Hepatocyte (in vitro differentiated cells): ENCODE data around the gene RNASE7. TPM values are rescaled to one million over a fixed set of nuclear protein-coding genes. Genes with fewer than 3 reads are reported as not detected.

Experiments
- DNase-seq: peaks from one replicate; pipeline ENCODE4 v3.0.0-alpha.2; 2016; ENCODE audit warnings: low spot score
- H2AFZ ChIP-seq: fragments of 200-600 bp; sonication (generic); 2 replicates; pipeline ENCODE4 v1.6.0; 2016; ENCODE audit warnings: antibody characterized with exemption, mild to moderate bottlenecking
- H3K27ac ChIP-seq: fragments of 200-600 bp; sonication (generic); 2 replicates; pipeline ENCODE4 v1.5.1; 2016; ENCODE audit warnings: mild to moderate bottlenecking
- H3K27me3 ChIP-seq: fragments of 200-600 bp; sonication (generic); 2 replicates; pipeline ENCODE4 v1.6.1; 2016
- H3K36me3 ChIP-seq: fragments of 200-600 bp; sonication (generic); replicated peaks from 2 replicates; pipeline ENCODE4 v1.5.1; 2016; ENCODE audit warnings: low read depth; ENCODE audit not compliant: insufficient read depth
- H3K4me1 ChIP-seq: fragments of 200-600 bp; sonication (generic); 2 replicates; pipeline ENCODE4 v1.5.1; 2016; ENCODE audit warnings: mild to moderate bottlenecking, moderate library complexity; ENCODE audit not compliant: insufficient read depth
- H3K4me2 ChIP-seq: fragments of 200-600 bp; sonication (generic); 2 replicates; pipeline ENCODE4 v1.6.0; 2016
- H3K4me3 ChIP-seq: fragments of 200-600 bp; sonication (generic); 2 replicates; pipeline ENCODE4 v1.5.1; 2016; ENCODE audit warnings: mild to moderate bottlenecking
- H3K79me2 ChIP-seq: fragments of 200-600 bp; sonication (generic); 2 replicates; pipeline ENCODE4 v1.6.0; 2017; ENCODE audit warnings: mild to moderate bottlenecking
- H3K9me2 ChIP-seq: fragments of 200-600 bp; sonication (generic); replicated peaks from 2 replicates; pipeline ENCODE4 v1.6.0; 2017; ENCODE audit warnings: mild to moderate bottlenecking; ENCODE audit not compliant: insufficient read depth
- H3K9me3 ChIP-seq: fragments of 200-600 bp; sonication (generic); 2 replicates; pipeline ENCODE4 v1.5.1; 2016; ENCODE audit warnings: low read depth, mild to moderate bottlenecking
- H4K20me1 ChIP-seq: fragments of 200-600 bp; sonication (generic); 2 replicates; pipeline ENCODE4 v1.6.0; 2016; ENCODE audit warnings: mild to moderate bottlenecking; ENCODE audit not compliant: insufficient read depth, poor library complexity, severe bottlenecking
- EZH2 ChIP-seq: fragments of 200-600 bp; sonication (generic); IDR thresholded peaks from 2 replicates; pipeline ENCODE4 v1.6.1; 2016; ENCODE audit warnings: antibody characterized with exemption, mild to moderate bottlenecking, borderline replicate concordance
- EZH2phosphoT487 ChIP-seq: fragments of 200-600 bp; sonication (generic); IDR thresholded peaks from one replicate; pipeline ENCODE4 v1.6.1; 2018; ENCODE audit warnings: antibody characterized with exemption, mild to moderate bottlenecking, low read depth, moderate library complexity; ENCODE audit not compliant: unreplicated experiment, severe bottlenecking
- WGBS: methylation state at CpG from one replicate; pipeline ENCODE4 v1.1.6; 2016; ENCODE audit warnings: low lambda C conversion rate; ENCODE audit errors: missing lambda C conversion rate; 5-methylcytosine and 5-hydroxymethylcytosine counted together
- polyA plus RNA-seq: library from polyadenylated mRNA; unstranded; fragments of >200 nt; fragmentation: Nextera tagmentation; extraction: Ambion mirVana; gene quantifications from 2 replicates; pipeline ENCODE4 v1.2.1, GENCODE V29; 2016
- total RNA-seq: library from RNA; depleted of rRNA; stranded (reverse); fragments of >200 nt; gene quantifications from 2 replicates; pipeline ENCODE4 v1.2.3, GENCODE V29; 2014
- TF ChIP-seq, protein P1 (sequence below): fragments of 200-600 bp; sonication (generic); IDR thresholded peaks from 2 replicates; pipeline ENCODE4 v1.5.1; 2016; ENCODE audit warnings: antibody characterized with exemption, mild to moderate bottlenecking; ENCODE audit not compliant: poor library complexity

RNASE7 gene
- total and polyA plus RNA-seq, 2 experiments from 2014 or later = not detected

DNA sequence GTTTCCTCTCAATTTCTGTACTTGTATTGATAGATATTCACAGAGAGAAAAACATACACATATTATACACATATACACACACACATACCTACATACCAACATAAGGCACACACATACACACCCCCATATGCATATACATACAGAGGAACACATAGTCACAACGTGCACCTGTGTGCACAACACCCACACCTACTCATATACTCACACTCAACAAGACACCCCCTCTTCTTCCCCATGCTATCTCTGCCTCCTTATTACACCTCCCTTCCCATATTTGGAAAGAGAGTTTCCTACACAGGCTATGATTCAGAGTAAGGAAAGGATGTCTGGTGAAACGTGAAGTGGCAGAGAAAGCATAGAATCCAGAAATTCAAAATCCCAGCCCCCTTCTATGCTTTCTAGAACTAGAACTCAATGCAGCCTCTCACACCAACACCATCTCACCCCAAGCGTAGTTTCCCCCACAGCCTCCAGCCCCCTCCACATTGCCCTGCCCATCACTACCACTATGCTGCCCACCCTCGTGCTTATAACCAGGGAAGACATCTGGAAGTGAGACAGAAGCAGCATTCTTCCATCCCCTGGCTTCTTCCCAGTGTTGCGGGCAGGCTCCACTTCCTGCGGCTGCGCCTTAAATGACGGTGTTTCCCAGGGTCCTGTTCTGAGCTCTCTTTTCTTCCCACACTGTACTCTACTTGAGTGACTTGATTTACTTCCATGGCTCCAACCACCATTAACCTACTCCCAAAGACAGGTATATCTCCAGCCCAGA, 17.9 kb downstream of the RNASE7 start:
- Histone ChIP-seq H3K27ac (peak overlapping the region; percentile 71), H3K79me2 (no peaks in the 10 kb centered on the region), H3K27me3 (no peaks in the 10 kb centered on the region), H3K4me2 (peak overlapping the region; percentile 51), H3K4me1 (peaks cover 23% of the 10 kb centered on the region), H2AFZ (no peak overlapping the region), H3K9me3 (no peaks in the 10 kb centered on the region), H3K36me3 (no peaks in the 10 kb centered on the region), H3K4me3 (no peak overlapping the region), H4K20me1 (no peaks in the 10 kb centered on the region), H3K9me2 (no peaks in the 10 kb centered on the region)
- 87% methylated on average over 8 of the region's 8 CpGs for WGBS
- DNase-seq = no peak
- TF ChIP-seq EZH2 = no peak
- no peak for TF ChIP-seq EZH2phosphoT487
- TF ChIP-seq, protein P1, sequence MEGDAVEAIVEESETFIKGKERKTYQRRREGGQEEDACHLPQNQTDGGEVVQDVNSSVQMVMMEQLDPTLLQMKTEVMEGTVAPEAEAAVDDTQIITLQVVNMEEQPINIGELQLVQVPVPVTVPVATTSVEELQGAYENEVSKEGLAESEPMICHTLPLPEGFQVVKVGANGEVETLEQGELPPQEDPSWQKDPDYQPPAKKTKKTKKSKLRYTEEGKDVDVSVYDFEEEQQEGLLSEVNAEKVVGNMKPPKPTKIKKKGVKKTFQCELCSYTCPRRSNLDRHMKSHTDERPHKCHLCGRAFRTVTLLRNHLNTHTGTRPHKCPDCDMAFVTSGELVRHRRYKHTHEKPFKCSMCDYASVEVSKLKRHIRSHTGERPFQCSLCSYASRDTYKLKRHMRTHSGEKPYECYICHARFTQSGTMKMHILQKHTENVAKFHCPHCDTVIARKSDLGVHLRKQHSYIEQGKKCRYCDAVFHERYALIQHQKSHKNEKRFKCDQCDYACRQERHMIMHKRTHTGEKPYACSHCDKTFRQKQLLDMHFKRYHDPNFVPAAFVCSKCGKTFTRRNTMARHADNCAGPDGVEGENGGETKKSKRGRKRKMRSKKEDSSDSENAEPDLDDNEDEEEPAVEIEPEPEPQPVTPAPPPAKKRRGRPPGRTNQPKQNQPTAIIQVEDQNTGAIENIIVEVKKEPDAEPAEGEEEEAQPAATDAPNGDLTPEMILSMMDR = no peak

DNA sequence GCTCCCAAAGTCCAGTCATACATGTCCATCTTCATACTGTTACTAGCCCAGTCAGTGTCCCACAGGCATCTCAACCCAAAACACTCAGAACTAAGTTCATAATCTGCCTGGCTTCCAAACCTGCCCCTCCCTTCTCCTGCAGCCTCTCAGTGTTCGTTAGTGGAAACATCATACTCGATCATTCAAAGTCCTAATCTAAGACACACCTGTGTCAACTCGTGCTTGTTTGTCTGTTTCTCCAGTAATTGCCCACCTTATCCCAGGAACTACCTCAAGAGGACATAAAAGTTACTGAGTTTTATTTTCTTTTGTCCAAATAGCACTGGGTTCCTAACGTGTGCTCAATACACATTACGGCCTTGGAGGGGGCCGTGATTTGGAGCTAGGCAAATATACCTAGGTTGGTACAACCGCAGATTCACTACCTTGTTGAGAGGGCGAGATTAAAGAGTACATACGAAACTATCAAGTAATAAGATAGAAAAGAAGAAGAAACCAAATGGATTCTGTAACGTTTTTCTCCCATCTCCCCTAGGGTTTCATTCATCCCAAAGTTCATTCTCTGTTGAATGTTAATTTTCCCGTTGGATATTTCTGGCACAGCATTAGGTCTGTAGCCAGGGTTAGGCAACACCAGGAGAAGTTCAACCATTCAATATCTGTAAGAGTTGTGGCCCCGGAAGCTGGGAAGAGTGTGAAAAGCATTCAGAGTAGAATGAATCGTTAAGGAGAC, 18.6 kb downstream of the RNASE7 start:
- Histone ChIP-seq H3K27me3 (no peaks in the 10 kb centered on the region), H4K20me1 (no peaks in the 10 kb centered on the region), H3K27ac (peak overlapping the region; percentile 71), H3K79me2 (no peaks in the 10 kb centered on the region), H3K4me3 (no peak overlapping the region), H3K4me1 (peaks cover 23% of the 10 kb centered on the region), H3K9me3 (no peaks in the 10 kb centered on the region), H2AFZ (no peak overlapping the region), H3K36me3 (no peaks in the 10 kb centered on the region), H3K9me2 (no peaks in the 10 kb centered on the region), H3K4me2 (peak overlapping the region; percentile 51)
- WGBS = 61% methylated on average over 13 of the region's 13 CpGs
- TF ChIP-seq EZH2phosphoT487 (no peak), EZH2 (no peak)
- TF ChIP-seq, protein P1 = no peak
- no peak for DNase-seq

DNA sequence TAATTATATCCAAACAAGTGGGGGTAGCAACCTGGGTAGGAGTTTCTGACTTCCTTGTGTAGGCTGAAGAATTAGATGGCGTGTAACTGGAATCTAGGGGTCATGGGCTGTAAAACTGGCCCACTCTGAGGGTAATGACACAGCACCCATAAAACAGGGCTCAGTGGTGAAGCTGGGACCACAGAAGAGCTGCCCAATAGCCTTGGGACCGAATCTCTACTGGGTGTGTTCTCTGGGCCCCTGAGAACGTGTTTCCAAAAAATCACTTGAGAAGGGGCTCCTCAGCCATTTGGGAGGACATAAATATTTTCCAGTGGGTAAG, 19.1 kb downstream of the RNASE7 start:
- 75% methylated on average over 3 of the region's 3 CpGs for WGBS
- no peaks in the 10 kb centered on the region for H3K9me2 ChIP-seq
- no peak overlapping the region for H2AFZ ChIP-seq

More for the DNA sequence above, 19.1 kb downstream of the RNASE7 start:
- H3K4me1 ChIP-seq = peaks cover 17% of the 10 kb centered on the region
- no peaks in the 10 kb centered on the region for H3K9me3 ChIP-seq
- peak overlapping the region; percentile 51 for H3K4me2 ChIP-seq
- no peaks in the 10 kb centered on the region for H3K79me2 ChIP-seq
- DNase-seq = no peak
- H3K27me3 ChIP-seq = no peaks in the 10 kb centered on the region
- TF ChIP-seq, protein P1 = no peak
- TF ChIP-seq EZH2phosphoT487 = no peak
- TF ChIP-seq EZH2 = no peak
- H3K4me3 ChIP-seq = no peak overlapping the region
- no peaks in the 10 kb centered on the region for H3K36me3 ChIP-seq
- no peaks in the 10 kb centered on the region for H4K20me1 ChIP-seq
- H3K27ac ChIP-seq = peak overlapping the region; percentile 71
